Raji (cell line): ENCODE data around the gene SEMA3C.

Experiments
- POLR2A ChIP-seq: IDR thresholded peaks from 2 replicates; pipeline ENCODE4 v1.6.1; 2011; ENCODE audit warnings: low read depth, low read length, control low read depth; ENCODE audit not compliant: insufficient read depth

SEMA3C gene

GRCh38 chr7:80918909-80919721 is at the start of gene SEMA3C:
Gene SEMA3C (minus strand): TSS chr7:80919051. CDS start chr7:80916781, 2,270 bp downstream.
- no peak for TF ChIP-seq POLR2A

- no peak for TF ChIP-seq POLR2A
Observed at GRCh38 chr7:80968606-80969005, 49.8 kb upstream of the SEMA3C start.

GRCh38 chr7:80967917-80968297 is 49.1 kb upstream of the SEMA3C start:
- TF ChIP-seq POLR2A = no peak

GRCh38 chr7:80967071-80967916 is 48.4 kb upstream of the SEMA3C start:
- no peak for TF ChIP-seq POLR2A

- no peak for TF ChIP-seq POLR2A
Observed at GRCh38 chr7:80960244-80960795, 41.5 kb upstream of the SEMA3C start.

- no peak for TF ChIP-seq POLR2A
Observed at GRCh38 chr7:80957226-80957777, 38.5 kb upstream of the SEMA3C start.

DNA sequence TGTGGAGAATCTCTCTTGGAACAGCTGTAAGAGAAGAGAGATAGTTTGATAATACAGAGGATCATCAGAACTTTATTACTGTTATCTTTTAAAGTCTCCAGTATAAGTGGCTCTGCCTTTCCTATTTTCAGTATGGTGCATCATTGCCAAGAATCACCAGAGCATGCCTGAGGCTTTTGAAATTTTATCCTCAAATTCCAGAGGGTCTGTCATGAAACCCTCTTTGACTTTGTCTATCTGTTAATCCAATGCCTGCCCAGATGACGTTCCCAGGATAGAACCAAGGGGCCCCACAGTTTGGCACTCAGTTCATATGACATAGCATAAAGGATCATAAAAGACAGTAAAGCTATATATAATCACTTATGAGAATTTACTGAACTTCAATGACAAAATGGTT is 35.3 kb upstream of the SEMA3C start:
- no peak for TF ChIP-seq POLR2A

DNA sequence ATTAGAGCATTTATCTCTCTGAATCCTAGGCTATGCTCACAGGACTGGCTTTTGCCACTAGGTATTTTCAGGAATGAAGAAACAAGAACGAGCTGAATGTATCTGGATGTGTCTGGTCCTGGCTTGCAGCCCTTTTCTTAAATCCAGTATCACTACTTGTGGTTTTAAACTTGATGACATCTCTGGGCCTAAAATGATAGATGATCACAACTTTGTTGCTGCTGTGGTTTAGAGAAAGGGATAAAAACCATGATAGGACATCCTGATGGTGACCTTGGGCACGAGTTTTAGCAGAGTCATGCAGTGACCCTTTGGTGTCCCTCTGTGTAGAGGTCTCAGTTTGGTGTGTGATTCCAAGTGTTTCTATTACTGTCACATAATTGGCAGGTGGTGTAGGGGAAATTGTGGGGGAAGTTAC is 31.7 kb upstream of the SEMA3C start:
- no peak for TF ChIP-seq POLR2A

- no peak for TF ChIP-seq POLR2A
Observed at GRCh38 chr7:80949449-80949848, 30.6 kb upstream of the SEMA3C start.

- no peak for TF ChIP-seq POLR2A
Observed at GRCh38 chr7:80946858-80947257, 28.0 kb upstream of the SEMA3C start.

DNA sequence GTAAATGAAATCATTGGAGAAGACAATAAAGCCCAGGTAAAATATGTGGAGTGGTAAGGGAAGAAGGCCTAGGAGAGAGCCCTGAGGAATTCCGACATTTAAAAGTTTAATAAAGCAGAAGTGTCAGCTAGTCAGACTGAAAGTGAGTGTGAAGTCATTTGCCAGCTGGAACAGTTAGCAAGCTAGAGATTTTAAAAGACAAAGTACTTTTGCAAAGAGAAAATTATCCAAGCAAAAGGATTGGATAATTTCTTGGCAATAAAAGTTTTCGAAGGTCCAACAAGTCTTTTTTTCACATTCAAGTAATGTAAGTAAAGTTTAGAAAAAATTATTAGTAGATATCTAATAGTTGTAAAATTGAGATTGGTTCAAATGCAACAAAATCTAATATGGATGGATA is 27.1 kb upstream of the SEMA3C start:
- TF ChIP-seq POLR2A = no peak

GRCh38 chr7:80943342-80943741 is 24.5 kb upstream of the SEMA3C start:
- no peak for TF ChIP-seq POLR2A

DNA sequence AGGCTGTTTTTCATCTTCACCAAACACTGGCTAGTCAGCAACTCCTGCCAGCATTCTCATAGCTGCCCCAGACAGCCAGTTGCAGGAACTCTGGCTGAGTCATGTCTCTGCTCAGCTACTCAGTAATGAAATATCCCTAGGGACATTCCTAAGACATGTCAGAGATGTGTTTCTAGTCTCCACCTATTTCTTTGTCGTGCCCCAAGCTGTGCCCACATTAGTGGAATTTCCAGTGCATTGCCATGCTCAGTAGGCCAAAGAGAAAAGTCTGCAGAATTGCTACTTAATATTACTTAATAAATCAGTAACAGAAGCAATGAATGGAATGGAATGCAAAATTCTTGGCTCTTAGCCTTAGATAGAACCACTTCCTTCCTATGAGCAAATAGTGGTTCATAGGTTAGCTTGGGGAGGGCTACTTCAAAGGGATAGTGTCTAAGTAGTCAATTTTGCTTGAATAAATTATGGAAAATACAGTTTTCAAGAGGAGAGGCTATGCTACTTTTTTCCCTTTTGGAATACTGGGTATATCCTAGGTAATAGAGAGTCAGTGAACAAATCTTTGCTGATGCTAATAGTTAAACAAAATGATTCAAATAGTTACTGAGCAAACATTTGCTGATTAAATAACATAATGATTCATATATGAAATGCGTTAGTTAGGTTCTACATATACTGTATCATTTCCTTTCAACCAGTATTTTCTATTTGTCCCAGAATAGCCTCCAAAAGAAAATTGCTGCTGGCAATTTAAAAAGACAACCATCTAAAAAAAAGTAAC is 23.6 kb upstream of the SEMA3C start:
- no peak for TF ChIP-seq POLR2A

- no peak for TF ChIP-seq POLR2A
Observed at GRCh38 chr7:80941208-80941758, 22.4 kb upstream of the SEMA3C start.
